IgD-negative memory B cell (primary cell): Measurements from ENCODE around the gene SCAPER. TPM values are rescaled to one million over a fixed set of nuclear protein-coding genes. Genes with fewer than 3 reads are reported as not detected.
"Not testable (repeated sequence)": the region's sequence is repeated elsewhere in the genome, so short reads cannot be mapped to it uniquely, and the experiment has no call there.

Experiments
- H3K27ac Mint-ChIP-seq, 3 donors: one replicate each; pipeline ENCODE4 v1.8.0; 2020 to 2022; ENCODE audit warnings: mild to moderate bottlenecking in 3 of 3, mixed read lengths in 3 of 3, moderate library complexity in 1 of 3
- H3K27me3 Mint-ChIP-seq: one replicate; pipeline ENCODE4 v1.8.0; 2021; ENCODE audit warnings: mixed read lengths
- H3K36me3 Mint-ChIP-seq: one replicate; pipeline ENCODE4 v1.8.0; 2020; ENCODE audit warnings: mild to moderate bottlenecking, mixed read lengths
- H3K4me1 Mint-ChIP-seq, 3 donors: one replicate each; pipeline ENCODE4 v1.8.0; 2020 to 2022; ENCODE audit warnings: mixed read lengths in 3 of 3, mild to moderate bottlenecking in 1 of 3
- H3K4me3 Mint-ChIP-seq, 4 donors: one replicate each; pipeline ENCODE4 v1.8.0; 2020 to 2022; ENCODE audit warnings: mild to moderate bottlenecking in 4 of 4, mixed read lengths in 4 of 4, moderate library complexity in 3 of 4
- H3K9me3 Mint-ChIP-seq, 3 donors: one replicate each; pipeline ENCODE4 v1.8.0; 2020 to 2021; ENCODE audit warnings: mixed read lengths in 3 of 3, mild to moderate bottlenecking in 1 of 3
- polyA plus RNA-seq: library from polyadenylated mRNA; unstranded; fragments of 300-500 nt; fragmentation: Illumina TruSeq; gene quantifications from one replicate; pipeline ENCODE4 v1.2.3, GENCODE V29; 2021

SCAPER gene
- polyA plus RNA-seq, 1 donor from 2014 or later: 25.6 TPM

- H3K4me1 Mint-ChIP-seq: peaks cover 0 to 4% (median 1%) of the 10 kb centered on the region in 3 donors
- H3K4me3 Mint-ChIP-seq: no peak overlapping the region
- peaks cover 15% of the 10 kb centered on the region for H3K36me3 Mint-ChIP-seq
- H3K9me3 Mint-ChIP-seq: no peaks in the 10 kb centered on the region
- H3K27me3 Mint-ChIP-seq: no peaks in the 10 kb centered on the region
- no peak overlapping the region for H3K27ac Mint-ChIP-seq
Observed at GRCh38 chr15:76439542-76439941, 465.6 kb downstream of the SCAPER start.

- H3K36me3 Mint-ChIP-seq: peaks cover 37% of the 10 kb centered on the region
- no peaks in the 10 kb centered on the region for H3K27me3 Mint-ChIP-seq
- H3K4me1 Mint-ChIP-seq: peaks cover 0 to 5% (median 1%) of the 10 kb centered on the region in 3 donors
- peak overlapping the region in 1 of 3 donors; percentile 15 for H3K27ac Mint-ChIP-seq
- H3K4me3 Mint-ChIP-seq: no peak overlapping the region
- H3K9me3 Mint-ChIP-seq: peaks cover 0 to 3% (median 0%) of the 10 kb centered on the region in 3 donors
Observed at GRCh38 chr15:76433798-76434400, 471.2 kb downstream of the SCAPER start.

- not testable (repeated sequence) for H3K4me1 Mint-ChIP-seq, H3K4me3 Mint-ChIP-seq, H3K27ac Mint-ChIP-seq, H3K9me3 Mint-ChIP-seq, H3K27me3 Mint-ChIP-seq
- H3K36me3 Mint-ChIP-seq: peaks cover 43% of the 10 kb centered on the region
Observed at GRCh38 chr15:76433036-76433435, 472.1 kb downstream of the SCAPER start.

GRCh38 chr15:76432604-76433003 lies 472.5 kb downstream of the SCAPER start:
- Mint-ChIP-seq H3K4me3 (no peak overlapping the region), H3K9me3 (peaks cover 2 to 8% (median 3%) of the 10 kb centered on the region in 3 donors), H3K4me1 (peaks cover 0 to 5% (median 1%) of the 10 kb centered on the region in 3 donors), H3K36me3 (peaks cover 42% of the 10 kb centered on the region), H3K27ac (no peak overlapping the region), H3K27me3 (no peaks in the 10 kb centered on the region)

GRCh38 chr15:76431971-76432370 lies 473.2 kb downstream of the SCAPER start:
- Mint-ChIP-seq H3K9me3 (peaks cover 2 to 12% (median 4%) of the 10 kb centered on the region in 3 donors), H3K27ac (no peak overlapping the region), H3K36me3 (peaks cover 39% of the 10 kb centered on the region), H3K27me3 (no peaks in the 10 kb centered on the region), H3K4me1 (peaks cover 0 to 5% (median 1%) of the 10 kb centered on the region in 3 donors), H3K4me3 (no peak overlapping the region)

- H3K27ac Mint-ChIP-seq, H3K27me3 Mint-ChIP-seq, H3K4me1 Mint-ChIP-seq, H3K4me3 Mint-ChIP-seq: not testable (repeated sequence)
- peaks cover 2 to 17% (median 6%) of the 10 kb centered on the region in 3 donors for H3K9me3 Mint-ChIP-seq
- peaks cover 38% of the 10 kb centered on the region for H3K36me3 Mint-ChIP-seq
Observed at GRCh38 chr15:76430711-76431110, 474.4 kb downstream of the SCAPER start.

GRCh38 chr15:76429661-76430060 lies 475.5 kb downstream of the SCAPER start:
- Mint-ChIP-seq H3K27me3 (no peaks in the 10 kb centered on the region), H3K9me3 (peaks cover 5 to 17% (median 6%) of the 10 kb centered on the region in 3 donors), H3K27ac (no peak overlapping the region), H3K4me1 (peaks cover 0 to 3% (median 2%) of the 10 kb centered on the region in 3 donors), H3K36me3 (peaks cover 38% of the 10 kb centered on the region), H3K4me3 (no peak overlapping the region)

- Mint-ChIP-seq H3K36me3 (peaks cover 23% of the 10 kb centered on the region), H3K4me3 (no peak overlapping the region), H3K27ac (no peak overlapping the region), H3K9me3 (peaks cover 6 to 17% (median 7%) of the 10 kb centered on the region in 3 donors), H3K27me3 (no peaks in the 10 kb centered on the region), H3K4me1 (peaks cover 0 to 3% (median 0%) of the 10 kb centered on the region in 3 donors)
Observed at GRCh38 chr15:76426941-76427340, 478.2 kb downstream of the SCAPER start.

GRCh38 chr15:76418352-76419140 lies 486.6 kb downstream of the SCAPER start:
- H3K36me3 Mint-ChIP-seq: peaks cover 11% of the 10 kb centered on the region
- no peak overlapping the region for H3K4me3 Mint-ChIP-seq
- H3K27me3 Mint-ChIP-seq: no peaks in the 10 kb centered on the region
- peaks cover 0 to 2% (median 0%) of the 10 kb centered on the region in 3 donors for H3K9me3 Mint-ChIP-seq
- no peak overlapping the region for H3K27ac Mint-ChIP-seq
- no peaks in the 10 kb centered on the region for H3K4me1 Mint-ChIP-seq

GRCh38 chr15:76401285-76401684 lies 503.9 kb downstream of the SCAPER start:
- Mint-ChIP-seq H3K27me3 (no peaks in the 10 kb centered on the region), H3K9me3 (peaks cover 0 to 4% (median 0%) of the 10 kb centered on the region in 3 donors), H3K4me1 (no peaks in the 10 kb centered on the region), H3K27ac (no peak overlapping the region), H3K36me3 (peaks cover 28% of the 10 kb centered on the region), H3K4me3 (no peak overlapping the region)

- no peaks in the 10 kb centered on the region for H3K4me1 Mint-ChIP-seq
- no peak overlapping the region for H3K4me3 Mint-ChIP-seq
- no peak overlapping the region for H3K27ac Mint-ChIP-seq
- H3K27me3 Mint-ChIP-seq: no peaks in the 10 kb centered on the region
- peaks cover 18% of the 10 kb centered on the region for H3K36me3 Mint-ChIP-seq
- peaks cover 0 to 4% (median 0%) of the 10 kb centered on the region in 3 donors for H3K9me3 Mint-ChIP-seq
Observed at GRCh38 chr15:76398317-76399104, 506.6 kb downstream of the SCAPER start.

GRCh38 chr15:76393614-76394013 lies 511.5 kb downstream of the SCAPER start:
- Mint-ChIP-seq H3K4me3 (no peak overlapping the region), H3K36me3 (peaks cover 4% of the 10 kb centered on the region), H3K27me3 (no peaks in the 10 kb centered on the region), H3K27ac (no peak overlapping the region), H3K4me1 (peaks cover 0 to 1% (median 0%) of the 10 kb centered on the region in 3 donors), H3K9me3 (peaks cover 0 to 4% (median 0%) of the 10 kb centered on the region in 3 donors)

- no peak overlapping the region for H3K27ac Mint-ChIP-seq
- no peak overlapping the region for H3K4me3 Mint-ChIP-seq
- H3K4me1 Mint-ChIP-seq: peaks cover 0 to 1% (median 0%) of the 10 kb centered on the region in 3 donors
- no peaks in the 10 kb centered on the region for H3K9me3 Mint-ChIP-seq
- H3K36me3 Mint-ChIP-seq: peaks cover 8% of the 10 kb centered on the region
- no peaks in the 10 kb centered on the region for H3K27me3 Mint-ChIP-seq
Observed at GRCh38 chr15:76391847-76392246, 513.3 kb downstream of the SCAPER start.

GRCh38 chr15:76391309-76391708 lies 513.8 kb downstream of the SCAPER start:
- Mint-ChIP-seq H3K36me3 (peaks cover 13% of the 10 kb centered on the region), H3K27me3 (no peaks in the 10 kb centered on the region), H3K27ac (no peak overlapping the region), H3K9me3 (no peaks in the 10 kb centered on the region), H3K4me1 (peaks cover 0 to 1% (median 0%) of the 10 kb centered on the region in 3 donors), H3K4me3 (no peak overlapping the region)

- Mint-ChIP-seq H3K27ac (no peak overlapping the region), H3K36me3 (peaks cover 14% of the 10 kb centered on the region), H3K4me3 (no peak overlapping the region), H3K4me1 (peaks cover 0 to 1% (median 0%) of the 10 kb centered on the region in 3 donors), H3K27me3 (no peaks in the 10 kb centered on the region), H3K9me3 (no peaks in the 10 kb centered on the region)
Observed at GRCh38 chr15:76390571-76390970, 514.6 kb downstream of the SCAPER start.
